ACC112 (cell line): ENCODE measurements around the gene RASA2.

Experiments used
- H2AFZ ChIP-seq: fragments of 200-600 bp; sonication (generic); one replicate; pipeline ENCODE4 v1.6.0; 2017; ENCODE audit warnings: antibody characterized with exemption, low read length; ENCODE audit not compliant: unreplicated experiment
- H3K27ac ChIP-seq: fragments of 200-600 bp; sonication (generic); 2 replicates; pipeline ENCODE4 v1.5.1; 2014; ENCODE audit warnings: low read depth, mild to moderate bottlenecking, antibody characterized with exemption, low read length, moderate library complexity
- H3K27me3 ChIP-seq: fragments of 200-600 bp; sonication (generic); 2 replicates; pipeline ENCODE4 v1.6.1; 2014; ENCODE audit warnings: mild to moderate bottlenecking, antibody characterized with exemption, low read length, moderate library complexity, mixed read lengths; ENCODE audit not compliant: insufficient read depth
- H3K36me3 ChIP-seq: fragments of 200-600 bp; sonication (generic); 2 replicates; pipeline ENCODE4 v1.6.1; 2016; ENCODE audit warnings: mild to moderate bottlenecking, antibody characterized with exemption, low read length, moderate library complexity, mixed read lengths; ENCODE audit not compliant: insufficient read depth
- H3K4me1 ChIP-seq: fragments of 200-600 bp; sonication (generic); one replicate; pipeline ENCODE4 v1.6.1; 2016; ENCODE audit warnings: low read length, mixed read lengths; ENCODE audit not compliant: insufficient read depth, unreplicated experiment, control insufficient read depth
- H3K4me3 ChIP-seq: fragments of 200-600 bp; sonication (generic); 2 replicates; pipeline ENCODE4 v1.5.1; 2014; ENCODE audit warnings: mild to moderate bottlenecking, low read depth, low read length
- H3K79me2 ChIP-seq: fragments of 200-600 bp; sonication (generic); one replicate; pipeline ENCODE4 v1.6.0; 2016; ENCODE audit warnings: low read length; ENCODE audit not compliant: control insufficient read depth, unreplicated experiment, insufficient read depth

RASA2 gene

GRCh38 chr3:141644931-141645330 lies 158.1 kb downstream of the RASA2 start:
- H3K27me3 ChIP-seq, result no peaks in the 10 kb centered on the region
- no peak overlapping the region for H3K4me3 ChIP-seq
- H3K79me2 ChIP-seq, result no peaks in the 10 kb centered on the region
- H3K36me3 ChIP-seq, result no peaks in the 10 kb centered on the region
- no peak overlapping the region for H2AFZ ChIP-seq
- H3K4me1 ChIP-seq, result no peaks in the 10 kb centered on the region
- no peak overlapping the region for H3K27ac ChIP-seq

DNA sequence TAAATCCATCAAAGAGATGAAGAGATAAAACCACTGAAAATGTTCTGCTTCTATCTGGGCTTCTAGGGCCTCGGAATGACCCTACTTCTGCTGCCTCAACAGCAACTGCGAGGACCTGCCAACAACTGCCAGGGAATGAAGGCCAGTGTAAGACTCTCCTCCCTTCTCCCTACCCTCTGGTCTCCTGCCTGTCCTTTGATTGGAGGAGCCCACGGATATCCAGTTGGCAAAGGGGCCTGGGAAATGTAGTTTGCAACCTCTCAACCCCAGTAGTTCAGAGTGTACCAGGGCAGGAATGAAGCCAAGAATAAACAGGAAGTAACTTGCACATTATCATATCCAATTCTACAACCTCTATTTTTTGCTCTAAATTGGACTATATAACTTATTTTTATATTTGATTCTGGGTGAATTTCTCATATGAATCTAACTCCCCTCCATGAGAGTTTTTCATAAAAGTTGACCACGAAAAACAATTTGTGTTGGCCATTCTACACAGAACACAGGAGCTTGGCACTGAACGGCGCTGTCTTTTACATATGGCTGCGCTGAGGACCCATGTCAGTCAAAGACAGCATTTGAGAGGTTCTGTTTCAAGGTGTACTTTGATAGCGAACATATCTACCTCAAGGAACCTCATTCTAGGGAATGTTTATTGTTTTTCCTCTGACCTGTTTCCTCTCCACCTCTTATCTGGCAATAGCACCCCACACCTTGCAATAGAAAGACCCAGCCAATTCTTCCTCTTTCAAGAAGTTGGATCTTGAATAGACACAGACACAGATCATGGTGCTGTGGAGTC lies 160.1 kb downstream of the RASA2 start:
- Histone ChIP-seq H3K4me3 (no peak overlapping the region), H3K27me3 (no peaks in the 10 kb centered on the region), H2AFZ (no peak overlapping the region), H3K79me2 (no peaks in the 10 kb centered on the region), H3K4me1 (no peaks in the 10 kb centered on the region), H3K27ac (no peak overlapping the region), H3K36me3 (no peaks in the 10 kb centered on the region)

GRCh38 chr3:141647562-141647915 lies 160.7 kb downstream of the RASA2 start:
- no peak overlapping the region for H2AFZ ChIP-seq
- H3K27me3 ChIP-seq, result no peaks in the 10 kb centered on the region
- H3K79me2 ChIP-seq, result no peaks in the 10 kb centered on the region
- H3K4me1 ChIP-seq, result no peaks in the 10 kb centered on the region
- no peak overlapping the region for H3K27ac ChIP-seq
- no peak overlapping the region for H3K4me3 ChIP-seq
- no peaks in the 10 kb centered on the region for H3K36me3 ChIP-seq

DNA sequence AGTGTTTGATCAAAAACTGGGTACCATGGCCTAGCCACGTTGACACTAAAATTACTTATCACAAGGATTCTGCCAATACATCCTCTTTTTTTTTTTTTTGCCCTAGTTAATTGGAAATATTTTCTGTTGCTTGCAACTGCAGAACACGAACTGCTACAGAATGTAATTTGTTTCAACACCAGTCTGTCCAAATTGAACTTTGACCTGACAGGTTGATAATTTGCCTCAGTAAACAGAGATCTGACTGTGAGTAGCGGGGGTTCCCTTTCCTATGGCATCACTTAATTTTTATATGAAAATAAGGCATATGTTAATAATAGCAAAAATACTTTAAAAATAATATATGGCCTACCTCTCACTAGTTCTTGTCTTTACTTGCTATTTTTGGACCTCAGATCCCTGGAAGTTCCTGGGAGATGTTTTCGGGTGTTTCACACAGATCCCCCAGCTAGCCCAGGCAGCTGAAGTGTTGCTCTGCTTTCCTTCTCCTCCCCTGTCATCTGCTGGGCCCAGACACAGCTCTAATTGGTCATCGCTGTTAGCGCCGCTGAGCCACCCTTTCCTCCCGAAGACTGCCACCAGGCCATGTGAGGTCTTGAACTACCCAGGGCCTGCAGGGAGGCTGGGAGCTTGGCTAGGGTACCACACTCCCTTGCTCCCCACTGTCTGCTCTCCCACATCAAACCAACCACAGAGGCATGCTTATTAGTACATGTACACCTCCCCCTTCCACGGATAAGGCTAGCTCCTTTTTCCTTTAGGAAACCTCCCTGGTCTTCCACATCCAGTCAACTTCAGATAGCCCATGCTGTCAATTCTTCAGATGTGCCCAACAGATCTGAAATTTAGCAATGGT lies 161.5 kb downstream of the RASA2 start:
- Histone ChIP-seq H3K79me2 (no peaks in the 10 kb centered on the region), H3K36me3 (no peaks in the 10 kb centered on the region), H3K4me3 (no peak overlapping the region), H3K27me3 (no peaks in the 10 kb centered on the region), H3K4me1 (no peaks in the 10 kb centered on the region), H3K27ac (no peak overlapping the region), H2AFZ (no peak overlapping the region)

DNA sequence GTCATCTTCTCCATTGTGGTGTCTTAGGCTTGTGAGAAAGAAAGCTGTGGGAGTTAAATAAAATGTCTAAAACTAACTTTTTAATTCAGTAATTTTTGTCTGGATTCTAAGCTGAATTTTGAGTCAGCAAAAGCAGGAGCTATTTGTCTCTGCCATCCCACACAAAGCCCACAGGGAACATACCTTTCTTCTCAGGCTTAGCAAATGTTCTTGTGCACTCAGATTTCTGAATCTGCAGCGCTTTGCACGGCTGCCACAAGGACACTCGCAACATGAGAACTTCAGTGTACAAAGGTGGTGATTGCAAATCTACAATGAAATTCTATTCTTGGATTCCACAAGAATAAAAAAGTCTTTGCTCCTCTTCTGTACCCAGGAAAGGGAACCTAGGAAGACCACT lies 163.0 kb downstream of the RASA2 start:
- H3K36me3 ChIP-seq, result no peaks in the 10 kb centered on the region
- H3K79me2 ChIP-seq, result no peaks in the 10 kb centered on the region
- H3K4me1 ChIP-seq, result no peaks in the 10 kb centered on the region

DNA sequence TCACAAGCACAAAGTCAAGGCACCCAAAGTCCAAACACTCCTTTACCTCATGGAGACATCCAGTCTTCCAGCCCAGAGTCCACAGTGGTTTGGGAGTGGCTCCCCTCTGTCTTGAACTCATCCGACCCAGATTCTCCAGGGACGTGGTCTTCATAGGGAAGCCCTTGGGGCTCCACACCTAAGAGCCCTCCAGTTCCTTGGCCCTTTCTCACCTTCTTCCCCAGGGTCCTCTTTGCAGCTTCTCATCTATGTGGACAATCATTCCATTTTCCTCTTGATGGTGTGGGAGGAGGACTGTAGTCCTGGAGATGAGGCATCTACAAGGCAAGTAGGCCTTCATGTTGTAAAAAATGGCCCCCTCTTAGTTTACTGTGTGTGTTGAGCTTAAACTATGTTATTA lies 164.0 kb downstream of the RASA2 start:
- H3K36me3 ChIP-seq, result no peaks in the 10 kb centered on the region
- no peaks in the 10 kb centered on the region for H3K79me2 ChIP-seq
- H3K4me1 ChIP-seq, result no peaks in the 10 kb centered on the region
- H3K27ac ChIP-seq, result no peak overlapping the region
- no peak overlapping the region for H2AFZ ChIP-seq
- H3K4me3 ChIP-seq, result no peak overlapping the region
- H3K27me3 ChIP-seq, result no peaks in the 10 kb centered on the region

More for the DNA sequence above, 163.0 kb downstream of the RASA2 start:
- Histone ChIP-seq H3K27me3 (no peaks in the 10 kb centered on the region), H3K27ac (no peak overlapping the region), H3K4me3 (no peak overlapping the region), H2AFZ (no peak overlapping the region)

GRCh38 chr3:141651409-141651808 lies 164.6 kb downstream of the RASA2 start:
- Histone ChIP-seq H3K36me3 (no peaks in the 10 kb centered on the region), H3K27ac (no peak overlapping the region), H3K4me3 (no peak overlapping the region), H2AFZ (no peak overlapping the region), H3K27me3 (no peaks in the 10 kb centered on the region), H3K79me2 (no peaks in the 10 kb centered on the region), H3K4me1 (no peaks in the 10 kb centered on the region)

GRCh38 chr3:141652349-141652748 lies 165.5 kb downstream of the RASA2 start:
- Histone ChIP-seq H3K79me2 (no peaks in the 10 kb centered on the region), H3K27me3 (peaks cover 1% of the 10 kb centered on the region; the same call in 1 of the 2 replicates), H3K27ac (no peak overlapping the region), H3K4me3 (no peak overlapping the region), H3K4me1 (no peaks in the 10 kb centered on the region), H3K36me3 (no peaks in the 10 kb centered on the region), H2AFZ (no peak overlapping the region)

GRCh38 chr3:141653847-141654246 lies 167.0 kb downstream of the RASA2 start:
- Histone ChIP-seq H3K36me3 (no peaks in the 10 kb centered on the region), H3K79me2 (no peaks in the 10 kb centered on the region), H3K27ac (no peak overlapping the region), H3K4me3 (no peak overlapping the region), H2AFZ (no peak overlapping the region), H3K4me1 (no peaks in the 10 kb centered on the region), H3K27me3 (peaks cover 16% of the 10 kb centered on the region)

GRCh38 chr3:141655801-141656200 lies 169.0 kb downstream of the RASA2 start:
- Histone ChIP-seq H3K36me3 (no peaks in the 10 kb centered on the region), H3K79me2 (no peaks in the 10 kb centered on the region), H3K27ac (no peak overlapping the region), H3K27me3 (peaks cover 23% of the 10 kb centered on the region), H3K4me1 (no peaks in the 10 kb centered on the region), H3K4me3 (no peak overlapping the region), H2AFZ (no peak overlapping the region)

- H2AFZ ChIP-seq, result no peak overlapping the region
- no peak overlapping the region for H3K4me3 ChIP-seq
- H3K27ac ChIP-seq, result no peak overlapping the region
- H3K36me3 ChIP-seq, result no peaks in the 10 kb centered on the region
- H3K4me1 ChIP-seq, result no peaks in the 10 kb centered on the region
- H3K79me2 ChIP-seq, result no peaks in the 10 kb centered on the region
- peaks cover 23% of the 10 kb centered on the region for H3K27me3 ChIP-seq
Measured at GRCh38 chr3:141656771-141657170, 169.9 kb downstream of the RASA2 start.
